OCI-LY3 (cell line): ENCODE data around the gene TLN1.

ENCODE experiments used
- EZH2phosphoT487 ChIP-seq: fragments of 200-600 bp; shearing (Covaris generic); IDR thresholded peaks from 2 replicates; pipeline ENCODE4 v1.6.1; 2018; ENCODE audit warnings: antibody characterized with exemption, mixed run types, low read depth
- TF ChIP-seq, protein P1 (sequence below): fragments of 200-600, 300-600 bp; sonication (generic); IDR thresholded peaks from 2 replicates; pipeline ENCODE4 v1.5.1; 2014; ENCODE audit warnings: antibody characterized with exemption, low read length, low read depth

DNA sequence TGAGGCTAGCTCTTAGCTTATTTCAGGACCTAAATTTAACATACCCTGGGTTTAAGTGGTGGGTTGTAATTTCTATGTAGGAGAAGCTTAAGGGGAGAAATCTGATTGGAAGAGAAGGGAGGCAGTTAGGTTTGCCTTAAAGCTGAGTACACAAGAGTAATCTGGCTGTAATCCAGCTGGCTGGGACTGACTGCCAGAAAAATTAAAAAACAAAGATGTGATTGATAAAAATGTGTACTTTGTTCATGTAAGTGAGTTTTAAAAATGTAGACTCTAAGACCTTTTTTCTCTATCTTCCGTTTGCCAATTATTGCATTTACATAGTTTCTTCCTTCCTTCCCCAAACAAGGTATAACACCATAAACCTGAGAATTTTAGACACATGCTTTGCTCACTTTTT, 39.5 kb upstream of the TLN1 start:
- TF ChIP-seq, protein P1, sequence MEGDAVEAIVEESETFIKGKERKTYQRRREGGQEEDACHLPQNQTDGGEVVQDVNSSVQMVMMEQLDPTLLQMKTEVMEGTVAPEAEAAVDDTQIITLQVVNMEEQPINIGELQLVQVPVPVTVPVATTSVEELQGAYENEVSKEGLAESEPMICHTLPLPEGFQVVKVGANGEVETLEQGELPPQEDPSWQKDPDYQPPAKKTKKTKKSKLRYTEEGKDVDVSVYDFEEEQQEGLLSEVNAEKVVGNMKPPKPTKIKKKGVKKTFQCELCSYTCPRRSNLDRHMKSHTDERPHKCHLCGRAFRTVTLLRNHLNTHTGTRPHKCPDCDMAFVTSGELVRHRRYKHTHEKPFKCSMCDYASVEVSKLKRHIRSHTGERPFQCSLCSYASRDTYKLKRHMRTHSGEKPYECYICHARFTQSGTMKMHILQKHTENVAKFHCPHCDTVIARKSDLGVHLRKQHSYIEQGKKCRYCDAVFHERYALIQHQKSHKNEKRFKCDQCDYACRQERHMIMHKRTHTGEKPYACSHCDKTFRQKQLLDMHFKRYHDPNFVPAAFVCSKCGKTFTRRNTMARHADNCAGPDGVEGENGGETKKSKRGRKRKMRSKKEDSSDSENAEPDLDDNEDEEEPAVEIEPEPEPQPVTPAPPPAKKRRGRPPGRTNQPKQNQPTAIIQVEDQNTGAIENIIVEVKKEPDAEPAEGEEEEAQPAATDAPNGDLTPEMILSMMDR: no peak
- TF ChIP-seq EZH2phosphoT487: no peak
